Islet of Langerhans (tissue), 1 donor: ENCODE results near the gene ZFP62.
A peak's percentile ranks its signal among the peaks of the same experiment; 100 is the strongest.

ENCODE experiments used
- FAIRE-seq: peaks from one replicate; lab custom pipeline; 2011; peaks lifted over from hg19 to GRCh38; lab: Jason Lieb, UNC

ZFP62 gene

GRCh38 chr5:180868960-180869359, 7.9 kb upstream of the ZFP62 start:
- peak; percentile 83 for FAIRE-seq

DNA sequence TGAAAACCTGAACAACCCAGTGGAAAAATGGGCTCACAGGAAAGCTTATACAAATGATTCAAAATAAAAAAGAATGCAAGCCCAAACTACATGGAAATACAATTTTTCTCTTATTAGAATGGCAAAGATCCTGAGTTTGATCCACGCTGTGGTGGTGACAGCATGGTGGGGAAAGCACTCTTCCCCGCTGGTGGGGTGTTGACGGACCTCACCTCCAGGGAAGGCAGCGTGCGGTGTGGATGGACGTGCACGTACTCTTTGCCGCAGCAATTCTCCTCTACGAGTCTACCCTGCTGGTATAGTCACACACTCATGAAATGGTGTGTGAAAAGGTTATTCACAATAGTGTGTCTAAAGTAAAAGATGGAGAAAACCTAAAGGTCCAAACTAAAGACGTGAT, 5.9 kb upstream of the ZFP62 start:
- no peak for FAIRE-seq

- no peak for FAIRE-seq
Observed at GRCh38 chr5:180865981-180866695, 5.1 kb upstream of the ZFP62 start.

DNA sequence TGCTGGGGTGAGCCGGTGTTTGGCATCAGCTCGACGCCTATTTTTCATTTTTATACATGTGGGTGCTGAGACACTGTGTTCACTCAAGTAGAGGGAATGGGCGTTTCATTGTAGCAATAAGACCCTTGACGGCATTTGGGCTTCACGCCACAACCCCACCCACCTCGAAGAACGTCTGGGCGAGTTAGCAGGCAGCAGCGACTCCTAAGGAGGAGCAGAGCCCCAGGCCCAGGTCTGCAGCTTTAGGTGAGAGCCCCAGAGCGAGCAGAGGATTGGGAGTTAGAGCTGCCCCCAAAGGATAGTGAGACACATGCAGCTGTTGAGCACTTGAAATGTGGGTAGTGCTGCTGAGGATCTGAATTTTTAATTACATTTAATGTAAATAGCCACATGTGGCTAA, 1.6 kb upstream of the ZFP62 start:
- no peak for FAIRE-seq

GRCh38 chr5:180860273-180860886, 696 bp downstream of the ZFP62 start:
- no peak for FAIRE-seq

DNA sequence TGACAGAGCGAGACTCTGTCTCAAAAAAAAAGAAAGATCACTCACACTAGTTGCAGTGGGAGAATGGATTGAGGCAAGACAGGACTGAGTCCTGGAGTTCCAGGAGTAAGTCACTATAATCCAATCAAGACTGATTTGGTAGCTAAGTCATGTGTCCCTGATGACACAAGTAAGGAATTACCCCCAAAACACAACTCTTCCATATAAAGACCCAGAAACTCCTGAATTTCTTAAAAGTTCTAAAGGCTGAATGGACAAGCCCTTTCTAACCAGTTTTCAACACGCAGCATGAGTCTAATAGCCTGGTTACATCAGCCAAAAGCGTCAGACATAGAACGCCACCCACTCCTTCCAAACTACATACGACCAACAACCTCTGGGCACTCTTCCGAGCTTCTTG, 2.5 kb downstream of the ZFP62 start:
- no peak for FAIRE-seq

DNA sequence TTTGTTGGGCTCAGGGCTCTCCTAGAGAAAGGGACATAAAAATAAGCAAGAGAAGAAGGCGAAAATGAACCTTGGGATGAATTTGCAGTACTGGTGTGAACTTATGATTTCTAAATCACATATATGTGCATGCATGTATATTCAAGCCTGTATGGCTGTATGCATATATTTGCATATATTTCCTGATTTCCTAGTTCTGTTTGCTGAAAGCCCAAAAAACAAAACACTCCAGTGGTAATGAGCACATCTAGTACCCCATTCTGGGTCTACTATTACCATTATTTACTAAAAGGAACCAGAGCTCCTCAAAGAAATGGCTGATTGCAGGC, 7.3 kb downstream of the ZFP62 start:
- no peak for FAIRE-seq

DNA sequence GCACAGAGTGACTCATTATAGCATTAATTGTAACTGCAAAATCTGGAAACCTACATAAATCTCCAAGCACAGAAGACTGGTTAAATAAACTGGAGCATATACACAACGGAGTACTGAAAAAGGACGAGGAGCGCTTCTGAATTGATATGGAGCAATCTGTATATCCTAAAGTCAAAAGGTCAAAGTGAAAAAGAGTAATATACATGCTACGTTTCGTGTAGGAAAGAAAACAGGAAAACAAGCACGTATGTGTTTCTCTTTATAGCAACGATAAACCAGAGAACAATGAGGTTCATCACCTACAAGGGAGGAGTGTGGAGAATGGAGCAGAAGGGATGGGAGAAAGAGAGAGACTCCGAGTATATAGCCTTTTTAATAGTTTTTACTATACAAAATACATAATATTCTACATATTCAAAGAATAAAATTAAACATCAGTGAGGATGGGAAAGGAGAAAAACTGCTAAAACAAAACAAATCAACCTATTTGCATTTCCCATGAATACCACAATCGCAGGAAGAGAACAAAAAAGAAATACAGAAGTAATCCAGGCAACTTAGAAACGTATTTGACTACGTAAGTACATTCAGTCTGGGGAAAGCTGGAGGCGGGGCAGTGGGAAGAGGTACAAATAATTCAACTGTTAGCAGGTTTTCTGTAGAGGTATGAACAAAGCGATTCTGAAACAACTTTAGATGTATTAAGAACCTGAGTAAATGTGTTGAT, 7.8 kb downstream of the ZFP62 start:
- no peak for FAIRE-seq

- no peak for FAIRE-seq
Observed at GRCh38 chr5:180852495-180852894, 8.6 kb downstream of the ZFP62 start.

DNA sequence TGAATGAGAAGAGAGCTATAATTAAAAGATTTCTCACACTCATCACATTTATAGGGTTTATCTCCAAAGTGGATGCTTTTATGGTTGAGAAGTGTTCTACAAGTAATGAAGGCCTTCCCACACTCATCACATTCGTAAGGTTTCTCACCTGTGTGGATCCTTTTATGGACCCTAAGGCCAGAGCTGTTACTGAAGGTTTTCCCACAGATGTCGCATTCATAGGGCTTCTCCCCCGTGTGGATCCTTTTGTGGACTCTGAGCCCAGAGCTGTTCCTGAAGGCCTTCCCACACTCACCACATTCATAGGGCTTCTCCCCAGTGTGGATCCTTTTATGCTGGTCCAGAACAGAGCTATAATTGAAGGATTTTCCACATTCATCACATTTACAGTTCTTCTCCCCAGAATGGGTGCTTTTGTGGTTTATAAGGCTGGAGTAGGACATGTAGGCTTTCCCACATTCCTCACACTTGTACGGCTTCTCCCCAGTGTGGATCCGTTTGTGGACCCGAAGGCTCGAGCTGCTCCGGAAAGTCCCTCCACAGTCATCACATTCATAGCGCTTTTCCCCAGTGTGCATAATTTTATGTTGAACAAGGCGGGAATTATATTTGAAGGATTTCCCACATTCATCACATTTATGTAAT, 10.5 kb downstream of the ZFP62 start:
- FAIRE-seq = no peak

DNA sequence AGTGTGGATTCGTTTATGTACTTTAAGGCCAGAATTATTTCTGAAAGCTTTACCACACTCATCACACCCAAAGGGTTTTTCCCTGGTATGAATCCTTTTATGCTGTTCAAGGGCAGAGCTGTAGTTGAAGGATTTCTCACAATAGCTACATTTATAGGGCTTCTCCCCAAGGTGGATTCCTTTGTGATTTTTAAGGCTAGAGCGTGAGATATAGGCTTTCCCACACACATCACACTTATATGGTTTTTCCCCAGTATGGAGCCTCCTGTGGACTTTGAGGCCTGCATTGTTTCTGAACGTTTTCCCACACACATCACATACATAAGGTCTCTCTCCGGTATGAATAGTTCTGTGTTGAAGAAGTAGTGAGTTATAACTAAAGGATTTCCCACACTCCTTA, 11.2 kb downstream of the ZFP62 start:
- no peak for FAIRE-seq

DNA sequence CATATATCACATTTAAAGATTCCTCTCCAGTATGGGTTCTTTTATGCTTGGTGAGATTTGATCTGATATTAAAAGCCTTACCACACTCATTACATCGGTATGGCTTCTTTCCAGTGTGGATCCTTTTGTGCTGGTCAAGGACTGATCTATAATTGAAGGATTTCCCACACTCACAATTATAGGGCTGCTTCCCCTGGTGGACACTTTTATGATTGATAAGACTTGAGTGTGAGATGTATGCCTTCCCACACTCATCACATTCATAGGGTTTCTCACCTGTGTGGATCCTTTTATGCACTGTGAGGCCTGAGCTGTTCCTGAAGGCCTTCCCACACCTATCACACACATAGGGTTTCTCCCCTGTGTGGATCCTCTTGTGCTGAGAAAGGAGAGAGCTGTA, 12.2 kb downstream of the ZFP62 start:
- FAIRE-seq = no peak

GRCh38 chr5:180848265-180848664, 12.8 kb downstream of the ZFP62 start:
- FAIRE-seq = no peak

DNA sequence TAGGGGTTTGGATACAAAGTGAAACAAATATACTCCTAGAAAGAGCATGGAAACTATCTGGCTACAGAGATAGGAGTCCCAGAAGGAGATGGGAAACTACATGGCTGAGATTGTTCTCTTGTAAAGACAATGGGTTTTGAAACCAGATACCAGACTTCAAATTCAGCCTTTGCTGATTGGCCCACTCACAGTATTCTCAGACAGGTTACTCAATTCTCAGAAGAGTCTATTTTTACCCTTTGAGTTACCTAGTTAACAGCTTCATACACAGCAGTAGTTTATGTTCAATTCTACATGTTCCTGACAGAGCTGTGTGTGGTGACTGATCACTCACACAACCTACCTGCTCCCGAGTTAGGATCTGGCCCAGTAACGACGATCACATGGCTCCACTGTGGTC, 14.1 kb downstream of the ZFP62 start:
- no peak for FAIRE-seq

- FAIRE-seq = no peak
Observed at GRCh38 chr5:180844858-180845257, 16.2 kb downstream of the ZFP62 start.

GRCh38 chr5:180844432-180844831, 16.6 kb downstream of the ZFP62 start:
- no peak for FAIRE-seq

GRCh38 chr5:180839935-180840334, 21.1 kb downstream of the ZFP62 start:
- FAIRE-seq = no peak

DNA sequence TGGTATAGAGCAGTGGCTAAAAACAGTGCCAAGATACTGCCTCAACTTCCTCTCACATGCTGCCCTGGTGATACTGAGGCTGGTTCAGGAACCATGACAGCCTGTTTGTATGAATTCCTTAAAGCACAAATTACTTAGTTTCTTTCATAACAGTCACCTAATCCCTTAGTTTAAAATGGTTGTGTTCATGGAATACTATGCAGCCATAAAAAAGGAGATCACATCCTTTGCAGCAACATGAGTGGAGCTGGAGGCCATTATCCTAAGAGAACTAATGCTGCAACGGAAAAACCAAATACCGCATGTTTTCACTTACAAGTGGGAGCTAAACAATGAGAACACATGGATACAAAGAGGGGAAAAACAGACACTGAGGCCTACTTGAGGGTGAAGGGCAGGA, 21.8 kb downstream of the ZFP62 start:
- FAIRE-seq = no peak

- no peak for FAIRE-seq
Observed at GRCh38 chr5:180837478-180837877, 23.6 kb downstream of the ZFP62 start.

DNA sequence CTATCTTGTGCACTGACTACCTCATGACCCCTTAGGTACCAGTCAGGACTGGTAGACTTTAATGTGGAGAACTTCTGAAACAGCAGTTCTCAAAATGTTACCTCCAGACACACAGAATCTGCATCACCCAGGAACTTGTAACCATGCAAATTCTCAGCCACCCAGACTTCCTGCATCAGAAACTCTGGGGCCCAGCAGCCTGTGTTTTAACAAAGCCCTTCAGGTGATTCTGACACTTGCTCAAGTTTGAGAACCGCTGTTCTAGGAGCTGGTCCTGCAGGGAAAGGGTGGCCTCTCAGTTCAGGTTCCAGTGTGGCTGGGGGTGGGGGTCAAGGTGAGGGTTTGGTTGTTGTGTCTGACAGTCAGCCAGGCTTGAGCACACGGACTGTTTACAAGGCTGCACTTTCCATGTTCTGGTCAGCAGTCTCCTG, 28.4 kb downstream of the ZFP62 start:
- FAIRE-seq = no peak

DNA sequence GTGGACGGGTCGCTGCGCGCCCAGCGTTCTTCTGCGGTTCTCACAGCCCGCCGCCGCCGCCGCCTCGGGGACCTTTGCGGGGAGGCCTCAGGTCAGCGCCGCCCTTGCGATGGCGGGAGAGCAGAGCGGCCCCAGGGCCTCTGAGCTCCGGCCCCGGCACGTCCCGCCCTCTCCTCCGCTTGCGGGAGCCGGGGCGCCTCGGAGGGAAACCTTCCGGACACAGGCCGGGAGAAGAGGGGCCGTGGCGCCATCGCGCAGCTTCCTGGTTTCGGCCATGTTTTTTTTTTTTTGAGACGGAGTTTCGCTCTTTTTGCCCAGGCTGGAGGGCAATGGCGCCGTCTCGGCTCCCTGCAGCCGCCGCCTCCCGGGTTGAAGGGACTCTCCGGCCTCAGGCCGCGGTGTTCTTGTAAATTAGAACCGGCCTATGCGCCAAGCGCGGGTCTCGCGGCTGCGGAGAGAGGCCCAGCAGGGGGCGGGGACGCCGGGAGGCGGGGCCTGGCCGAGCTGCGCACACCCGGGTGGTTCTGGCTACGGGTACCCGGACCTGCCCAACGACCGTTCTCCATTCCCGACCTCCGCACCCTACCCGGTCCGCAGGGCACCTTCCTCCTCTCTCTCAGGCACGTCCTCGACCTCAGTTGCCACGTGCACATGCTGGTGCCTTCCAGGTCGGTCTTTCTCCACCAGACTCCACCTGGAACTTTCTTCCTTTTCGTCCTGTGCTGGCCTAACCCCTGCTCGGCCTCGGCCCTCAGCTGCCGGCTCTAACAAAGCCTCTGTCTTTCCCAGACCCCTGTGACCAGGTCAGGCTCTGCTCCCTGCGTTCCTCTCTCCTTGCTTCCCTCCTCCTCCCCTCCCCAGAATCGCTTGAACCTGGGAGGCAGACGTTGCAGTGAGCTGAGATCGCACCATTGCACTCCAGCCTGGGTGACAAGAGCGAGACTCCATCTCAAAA, 29.7 kb downstream of the ZFP62 start:
- FAIRE-seq = no peak
